Small intestine (tissue), 7 donors: Measurements from ENCODE around the gene ETFDH. TPM values are rescaled to one million over a fixed set of nuclear protein-coding genes. Genes with fewer than 3 reads are reported as not detected.
"Not testable (repeated sequence)": the region's sequence is repeated elsewhere in the genome, so short reads cannot be mapped to it uniquely, and the experiment has no call there.

Source experiments
- DNase-seq, 2 donors: peaks; one replicate each; pipeline versions ENCODE4 v3.0.0 to v3.0.0-alpha.2; 2013
- FAIRE-seq: peaks from 2 replicates; lab custom pipeline; 2012; peaks lifted over from hg19 to GRCh38; lab: Jason Lieb, UNC
- H3K27ac ChIP-seq, 3 donors: one replicate each; pipeline ENCODE4 v1.5.1; 2013; ENCODE audit warnings: low read length in 2 of 3, mild to moderate bottlenecking in 2 of 3, control low read depth in 1 of 3, inconsistent platforms in 1 of 3, low read depth in 1 of 3, moderate library complexity in 1 of 3
- H3K27me3 ChIP-seq, 3 donors: one replicate each; pipeline ENCODE4 v1.6.1; 2013; ENCODE audit warnings: low read length in 3 of 3, inconsistent platforms in 1 of 3; ENCODE audit not compliant: control insufficient read depth in 3 of 3, insufficient read depth in 3 of 3
- H3K36me3 ChIP-seq, 3 donors: one replicate each; pipeline ENCODE4 v1.6.1; 2013; ENCODE audit warnings: low read length in 3 of 3, inconsistent platforms in 1 of 3, low read depth in 1 of 3, mild to moderate bottlenecking in 1 of 3, moderate library complexity in 1 of 3; ENCODE audit not compliant: control insufficient read depth in 3 of 3, insufficient read depth in 2 of 3
- H3K4me1 ChIP-seq, 3 donors: one replicate each; pipeline ENCODE4 v1.6.1; 2013; ENCODE audit warnings: low read length in 2 of 3, inconsistent platforms in 1 of 3, low read depth in 1 of 3, mild to moderate bottlenecking in 1 of 3, moderate library complexity in 1 of 3; ENCODE audit not compliant: control insufficient read depth in 3 of 3, insufficient read depth in 2 of 3
- H3K4me3 ChIP-seq, 3 donors: one replicate each; pipeline ENCODE4 v1.5.1; 2013; ENCODE audit warnings: low read length in 3 of 3, control low read depth in 1 of 3, inconsistent platforms in 1 of 3, low read depth in 1 of 3, mild to moderate bottlenecking in 1 of 3, moderate library complexity in 1 of 3
- H3K9me3 ChIP-seq, 2 donors: one replicate each; pipeline ENCODE4 v1.6.1; 2013; ENCODE audit warnings: low read depth in 1 of 2, low read length in 1 of 2; ENCODE audit not compliant: control insufficient read depth in 2 of 2, insufficient read depth in 1 of 2
- WGBS, 3 donors: extraction: QIAGEN DNeasy Blood & Tissue Kit; methylation state at CpG; one replicate each; pipeline ENCODE4 v1.1.7; 2013; 5-methylcytosine and 5-hydroxymethylcytosine counted together
- polyA plus RNA-seq, 4 donors: library from polyadenylated mRNA; stranded (reverse) in 3 of 4; unstranded in 1 of 4; fragments of 200-250 nt in 3 of 4; fragments of 120-200 nt in 1 of 4; gene quantifications; one replicate each; pipeline versions ENCODE4 v1.2.1 to v1.2.3, GENCODE V29; 2013
- donor health status: healthy with polysubstance abuse.
- donor health status: control.
- donor health status: control.
- donor health status: Bipolar disorder and iron deficiency.
- donor health status: healthy.

ETFDH gene
- polyA plus RNA-seq, 4 donors, result 30.6 to 72.4 (median 43.0) TPM

DNA sequence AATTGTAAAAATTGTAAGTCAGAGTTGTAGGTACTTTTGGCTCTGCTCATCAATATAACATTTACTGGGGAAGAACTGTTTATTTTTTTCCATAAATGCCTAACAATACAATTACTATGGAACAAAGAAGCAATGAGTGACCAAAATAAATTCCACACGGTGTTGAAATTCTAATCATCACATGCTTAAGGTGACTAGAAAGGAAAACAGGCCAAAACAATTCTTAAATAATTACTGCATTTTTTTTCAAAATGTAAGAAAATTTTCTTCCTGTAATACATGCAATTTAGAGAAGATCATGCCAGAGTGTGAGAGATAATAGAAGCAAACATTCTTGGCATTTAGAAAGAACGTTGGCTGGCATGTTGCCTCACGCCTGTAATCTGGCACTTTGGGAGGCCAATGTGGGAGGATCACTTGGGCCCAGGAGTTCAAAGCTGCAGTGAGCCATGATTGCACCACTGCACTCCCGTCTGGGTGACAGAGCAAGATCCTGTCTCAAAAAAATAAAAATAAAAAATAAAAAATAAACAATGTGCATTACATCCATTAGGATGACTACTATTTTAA, 22.9 kb upstream of the ETFDH start:
- 55 to 71% (median 57%) methylated on average over 4 of the region's 4 CpGs for WGBS, 3 donors
- FAIRE-seq, result no peak
- DNase-seq, result no peak
- Histone ChIP-seq H3K27ac (no peak overlapping the region), H3K4me1 (no peaks in the 10 kb centered on the region), H3K27me3 (no peaks in the 10 kb centered on the region), H3K4me3 (no peak overlapping the region), H3K9me3 (no peaks in the 10 kb centered on the region), H3K36me3 (no peaks in the 10 kb centered on the region)

DNA sequence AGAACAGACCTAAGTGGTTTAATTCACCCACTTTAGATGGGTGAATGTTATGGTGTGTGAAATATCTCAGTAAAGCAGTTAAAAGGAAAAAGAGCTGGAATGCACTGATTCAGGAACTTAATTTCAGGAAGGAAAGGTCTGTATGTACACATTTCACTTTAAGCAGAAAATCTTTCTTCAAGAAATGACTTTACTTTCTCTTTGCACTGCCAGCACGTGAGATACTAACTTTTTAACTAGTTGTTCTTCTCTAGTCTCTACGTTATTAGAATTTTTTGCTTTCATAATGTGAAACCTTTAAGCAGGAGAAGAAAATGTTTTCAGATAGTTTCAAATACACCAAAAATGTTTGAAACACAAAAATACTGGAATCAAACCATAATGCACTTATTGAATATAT, 19.2 kb upstream of the ETFDH start:
- Histone ChIP-seq H3K4me3 (no peak overlapping the region), H3K27me3 (no peaks in the 10 kb centered on the region), H3K27ac (no peak overlapping the region), H3K36me3 (no peaks in the 10 kb centered on the region), H3K9me3 (no peaks in the 10 kb centered on the region), H3K4me1 (no peaks in the 10 kb centered on the region)
- DNase-seq (no peak), FAIRE-seq (peak; percentile 76)
- 4 to 13% (median 7%) methylated on average over 2 of the region's 2 CpGs for WGBS, 3 donors

DNA sequence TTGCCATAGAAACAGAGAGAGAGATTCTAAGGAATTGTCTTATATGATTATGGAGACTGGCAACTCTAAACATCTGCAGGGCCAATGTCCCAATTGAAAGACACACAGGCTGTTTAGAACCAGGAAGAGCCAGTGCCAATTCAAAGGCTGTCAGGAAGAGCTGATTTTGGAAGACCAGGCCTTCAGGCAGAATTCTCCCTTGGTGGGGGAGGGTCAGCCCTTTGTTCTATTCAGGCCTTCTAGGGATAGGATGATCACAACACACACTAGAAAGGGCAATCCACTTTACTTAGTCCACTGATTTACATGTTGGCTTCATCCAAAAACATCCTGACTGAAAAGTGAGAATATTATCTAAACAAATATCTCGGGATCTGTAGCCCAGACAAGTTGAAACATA, 15.7 kb upstream of the ETFDH start:
- Histone ChIP-seq H3K27ac (no peak overlapping the region), H3K4me3 (no peak overlapping the region), H3K27me3 (no peaks in the 10 kb centered on the region), H3K4me1 (no peaks in the 10 kb centered on the region), H3K9me3 (no peaks in the 10 kb centered on the region), H3K36me3 (no peaks in the 10 kb centered on the region)
- DNase-seq, result no peak
- WGBS, 3 donors, result 66 to 75% (median 74%) methylated on average over 1 of the region's 1 CpG
- FAIRE-seq, result no peak

DNA sequence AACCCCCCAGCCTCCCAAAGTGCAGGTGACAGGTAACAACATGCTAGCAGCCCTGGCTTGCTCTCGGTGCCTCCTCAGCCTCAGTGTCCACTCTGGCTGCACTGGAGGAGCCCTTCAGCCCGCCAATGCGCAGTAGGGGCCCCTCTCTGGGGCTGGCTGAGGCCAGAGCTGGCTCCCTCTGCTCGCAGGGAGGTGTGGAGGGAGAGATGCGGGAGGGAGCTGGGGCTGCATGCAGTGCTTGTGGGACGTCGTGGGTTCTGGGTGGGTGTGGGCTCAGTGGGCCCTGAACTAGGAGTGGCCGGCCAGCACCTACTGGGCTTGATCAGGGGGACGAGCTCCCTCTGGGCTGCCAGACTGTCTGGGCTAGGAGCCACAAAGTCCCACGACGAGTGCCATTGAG, 14.8 kb upstream of the ETFDH start:
- DNase-seq (no peak), FAIRE-seq (no peak)
- WGBS, 3 donors, result 89 to 96% (median 91%) methylated on average over 11 of the region's 11 CpGs
- Histone ChIP-seq H3K9me3 (no peaks in the 10 kb centered on the region), H3K36me3 (no peaks in the 10 kb centered on the region), H3K27me3 (no peaks in the 10 kb centered on the region), H3K27ac (no peak overlapping the region), H3K4me3 (no peak overlapping the region), H3K4me1 (no peaks in the 10 kb centered on the region)

DNA sequence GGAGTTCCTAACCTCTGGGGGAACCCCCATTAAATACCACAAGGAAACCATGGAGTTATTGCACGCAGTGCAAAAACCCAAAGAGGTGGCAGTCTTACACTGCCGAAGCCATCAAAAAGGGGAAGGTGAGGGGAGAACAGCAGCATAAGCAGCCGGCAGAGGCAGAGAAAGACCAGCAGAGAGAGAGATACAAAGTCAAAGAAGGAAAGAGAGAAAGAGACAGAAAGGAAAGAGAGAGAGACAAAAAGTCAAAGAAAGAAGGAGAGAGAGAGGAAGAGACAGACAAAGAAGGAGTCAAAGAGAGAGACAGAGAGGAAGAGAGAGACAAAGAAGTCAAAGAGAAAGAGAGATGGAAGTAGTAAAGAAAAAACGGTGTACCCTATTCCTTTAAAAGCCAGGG, 8.8 kb upstream of the ETFDH start:
- WGBS, 3 donors, result 55 to 68% (median 58%) methylated on average over 4 of the region's 4 CpGs

DNA sequence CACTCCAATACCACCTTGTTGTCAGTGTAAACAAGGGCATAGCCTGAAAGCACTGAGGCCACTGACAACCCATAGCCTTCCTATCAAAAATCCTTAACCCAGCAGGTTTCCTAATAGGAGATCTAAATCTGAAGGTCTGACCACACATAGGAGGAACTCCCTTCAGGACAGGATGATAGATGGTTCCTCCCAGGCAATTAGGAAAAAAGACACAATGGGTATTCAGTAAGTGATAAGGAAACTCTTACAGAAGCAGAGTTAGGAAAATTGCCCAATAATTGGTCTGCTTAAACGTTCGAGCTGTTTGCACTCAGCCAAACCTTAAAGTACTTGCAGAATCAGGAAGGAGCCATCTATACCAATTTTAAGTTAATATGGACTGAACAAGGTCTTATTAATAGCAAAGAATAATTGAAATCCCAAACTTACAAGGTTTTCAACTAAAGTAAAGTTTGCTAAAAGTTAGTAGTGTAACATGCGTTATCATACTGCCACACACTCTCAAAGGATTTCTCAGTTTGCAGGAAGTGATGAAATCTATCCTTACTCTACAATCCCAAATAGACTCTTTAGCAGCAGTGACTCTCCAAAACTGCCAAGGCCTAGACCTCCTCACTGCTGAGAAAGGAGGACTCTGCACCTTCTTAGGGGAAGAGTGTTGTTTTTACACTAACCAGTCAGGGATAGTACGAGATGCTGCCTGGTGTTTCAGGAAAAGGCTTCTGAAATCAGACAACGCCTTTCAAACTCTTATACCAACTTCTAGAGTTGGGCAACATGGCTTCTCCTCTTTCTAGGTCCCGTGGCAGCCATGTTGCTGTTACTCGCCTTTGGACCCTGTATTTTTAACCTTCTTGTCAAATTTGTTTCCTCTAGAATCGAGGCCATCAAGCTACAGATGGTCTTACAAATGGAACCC, 8.1 kb upstream of the ETFDH start:
- WGBS, 3 donors, result 77 to 82% (median 80%) methylated on average over 8 of the region's 8 CpGs
- FAIRE-seq, DNase-seq, H3K4me1 ChIP-seq, H3K4me3 ChIP-seq, H3K27me3 ChIP-seq, H3K27ac ChIP-seq, H3K9me3 ChIP-seq, H3K36me3 ChIP-seq: not testable (repeated sequence)

More for the DNA sequence above, 8.8 kb upstream of the ETFDH start:
- FAIRE-seq, H3K4me1 ChIP-seq, DNase-seq, H3K9me3 ChIP-seq, H3K27ac ChIP-seq, H3K27me3 ChIP-seq, H3K36me3 ChIP-seq, H3K4me3 ChIP-seq: not testable (repeated sequence)

DNA sequence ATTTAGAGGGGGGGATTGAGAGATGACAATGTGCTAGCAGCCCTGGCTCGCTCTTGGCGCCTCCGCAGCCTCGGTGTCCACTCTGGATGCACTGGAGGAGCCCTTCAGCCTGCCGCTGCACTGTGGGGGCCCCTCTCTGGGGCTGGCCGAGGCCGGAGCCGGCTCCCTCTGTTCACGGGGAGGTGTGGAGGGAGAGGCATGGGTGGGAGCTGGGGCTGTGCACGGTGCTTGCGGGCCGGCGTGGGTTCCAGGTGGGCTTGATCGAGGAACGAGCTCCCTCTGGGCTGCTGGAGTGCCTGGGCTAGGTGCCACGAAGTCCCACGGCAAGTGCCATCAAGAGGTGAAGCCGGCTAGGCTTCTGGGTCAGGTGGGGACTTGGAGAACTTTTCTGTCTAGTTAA, 7.3 kb upstream of the ETFDH start:
- Histone ChIP-seq H3K36me3 (peaks cover 0 to 3% (median 0%) of the 10 kb centered on the region in 3 donors), H3K4me1 (no peaks in the 10 kb centered on the region), H3K27ac (no peak overlapping the region), H3K9me3 (no peaks in the 10 kb centered on the region), H3K27me3 (no peaks in the 10 kb centered on the region), H3K4me3 (no peak overlapping the region)
- 98 to 99% (median 99%) methylated on average over 18 of the region's 18 CpGs for WGBS, 3 donors
- DNase-seq (no peak), FAIRE-seq (no peak)

DNA sequence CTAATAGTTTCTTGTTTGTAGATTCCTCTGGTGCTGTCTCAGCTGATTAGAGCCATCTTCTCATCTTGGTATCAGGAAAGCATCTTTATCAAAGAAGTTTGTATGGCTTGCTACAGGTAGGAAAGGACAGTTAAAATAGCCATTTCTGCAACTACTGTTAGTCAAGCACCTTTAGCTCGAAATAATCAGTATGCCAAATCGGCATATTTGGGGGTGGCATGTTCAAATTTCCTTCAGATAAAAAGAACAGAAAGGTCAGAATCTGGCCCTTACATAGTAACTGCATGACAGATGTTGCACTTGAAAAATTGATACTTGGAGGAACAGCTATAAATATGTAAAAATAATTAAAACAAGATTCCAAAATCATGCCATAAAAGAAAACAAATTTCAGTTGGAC, 5.2 kb upstream of the ETFDH start:
- H3K27me3 ChIP-seq, result no peaks in the 10 kb centered on the region
- H3K27ac ChIP-seq, result no peak overlapping the region
- H3K36me3 ChIP-seq, result peaks cover 0 to 3% (median 0%) of the 10 kb centered on the region in 3 donors
- WGBS, 3 donors, result 97 to 99% (median 98%) methylated on average over 2 of the region's 2 CpGs
- DNase-seq (no peak), FAIRE-seq (no peak)
- H3K4me3 ChIP-seq, result no peak overlapping the region
- no peaks in the 10 kb centered on the region for H3K9me3 ChIP-seq
- peaks cover 0 to 4% (median 3%) of the 10 kb centered on the region in 3 donors for H3K4me1 ChIP-seq
